ENCODE data around the gene EGFR.

EGFR gene

GRCh38 chr7:55081068-55081467, 62.3 kb downstream of the EGFR start:
- DNase-seq (ENCODE audit: low read depth, low spot score) = no peak

- DNase-seq (ENCODE audit: low read depth, low spot score) = no peak
Observed at GRCh38 chr7:55081472-55082227, 62.8 kb downstream of the EGFR start.

- DNase-seq (ENCODE audit: low read depth, low spot score) = no peak
Observed at GRCh38 chr7:55082228-55082603, 63.4 kb downstream of the EGFR start.

GRCh38 chr7:55083206-55083605, 64.4 kb downstream of the EGFR start:
- no peak for DNase-seq (ENCODE audit: low read depth, low spot score)

GRCh38 chr7:55084307-55084706, 65.5 kb downstream of the EGFR start:
- no peak for DNase-seq (ENCODE audit: low read depth, low spot score)

GRCh38 chr7:55085511-55086412, 66.9 kb downstream of the EGFR start:
- DNase-seq (ENCODE audit: low read depth, low spot score) = no peak

GRCh38 chr7:55086413-55087201, 67.8 kb downstream of the EGFR start:
- DNase-seq (ENCODE audit: low read depth, low spot score) = peak; percentile 89

GRCh38 chr7:55087521-55087961, 68.7 kb downstream of the EGFR start:
- no peak for DNase-seq (ENCODE audit: low read depth, low spot score)

GRCh38 chr7:55088107-55088506, 69.3 kb downstream of the EGFR start:
- no peak for DNase-seq (ENCODE audit: low read depth, low spot score)

- DNase-seq (ENCODE audit: low read depth, low spot score) = no peak
Observed at GRCh38 chr7:55088620-55089019, 69.8 kb downstream of the EGFR start.

GRCh38 chr7:55092186-55092974, 73.6 kb downstream of the EGFR start:
- no peak for DNase-seq (ENCODE audit: low read depth, low spot score)

GRCh38 chr7:55092975-55093373, 74.2 kb downstream of the EGFR start:
- DNase-seq (ENCODE audit: low read depth, low spot score) = no peak

- DNase-seq (ENCODE audit: low read depth, low spot score) = no peak
Observed at GRCh38 chr7:55093674-55094073, 74.9 kb downstream of the EGFR start.

GRCh38 chr7:55094092-55094690, 75.4 kb downstream of the EGFR start:
- no peak for DNase-seq (ENCODE audit: low read depth, low spot score)

- no peak for DNase-seq (ENCODE audit: low read depth, low spot score)
Observed at GRCh38 chr7:55095672-55096071, 76.9 kb downstream of the EGFR start.

- DNase-seq (ENCODE audit: low read depth, low spot score) = no peak
Observed at GRCh38 chr7:55096323-55096722, 77.5 kb downstream of the EGFR start.

GRCh38 chr7:55097100-55097499, 78.3 kb downstream of the EGFR start:
- no peak for DNase-seq (ENCODE audit: low read depth, low spot score)

- DNase-seq (ENCODE audit: low read depth, low spot score) = no peak
Observed at GRCh38 chr7:55099066-55099820, 80.4 kb downstream of the EGFR start.

GRCh38 chr7:55099821-55100543, 81.2 kb downstream of the EGFR start:
- no peak for DNase-seq (ENCODE audit: low read depth, low spot score)
